22Rv1 (cell line): ENCODE data around the gene NOP10.

Source experiments
- H3K27ac ChIP-seq: fragments of 450-650 bp; 2 replicates; pipeline ENCODE4 v1.5.1; 2017
- CTCF ChIP-seq: fragments of 450-650 bp; IDR thresholded peaks from 2 replicates; pipeline ENCODE4 v1.5.1; 2017; ENCODE audit warnings: mild to moderate bottlenecking
- ZFX ChIP-seq: fragments of 450-650 bp; IDR thresholded peaks from 2 replicates; pipeline ENCODE4 v1.6.1; 2017; ENCODE audit warnings: antibody characterized with exemption, borderline replicate concordance

Gene NOP10

GRCh38 chr15:34370129-34370528 is 27.2 kb upstream of the NOP10 start:
- no peak overlapping the region for H3K27ac ChIP-seq
- no peak for TF ChIP-seq ZFX
- TF ChIP-seq CTCF, result no peak

GRCh38 chr15:34367101-34368081 is 24.5 kb upstream of the NOP10 start, which contains the start of gene LPCAT4:
LPCAT4 (minus strand) TSS chr15:34367196; CDS start chr15:34367100, 96 bp downstream.
- TF ChIP-seq ZFX (no peak), CTCF (peak; percentile 94)
- peak within 1 kb of the TSS; percentile 85 for H3K27ac ChIP-seq

GRCh38 chr15:34366271-34367065 is 23.5 kb upstream of the NOP10 start:
- H3K27ac ChIP-seq, result peak overlapping the region; percentile 85; the same call in 1 of the 2 replicates
- no peak for TF ChIP-seq ZFX
- TF ChIP-seq CTCF, result no peak

- H3K27ac ChIP-seq, result no peak overlapping the region
- TF ChIP-seq CTCF (no peak), ZFX (no peak)
Observed at GRCh38 chr15:34365836-34366235, 22.9 kb upstream of the NOP10 start.

- TF ChIP-seq ZFX, result no peak
- no peak for TF ChIP-seq CTCF
- H3K27ac ChIP-seq, result no peak overlapping the region
Observed at GRCh38 chr15:34365091-34365825, 22.3 kb upstream of the NOP10 start.

GRCh38 chr15:34364041-34364440 is 21.1 kb upstream of the NOP10 start:
- no peak overlapping the region for H3K27ac ChIP-seq
- TF ChIP-seq CTCF, result no peak
- no peak for TF ChIP-seq ZFX
